Activated CD4-positive, alpha-beta T cell treated with anti-CD3 and anti-CD28 coated beads, Interleukin-2, amount 10 ng/mL, durations not matched to agents 24 days and 14 days (primary cell): ENCODE data around the gene ZNF761. TPM values are rescaled to one million over a fixed set of nuclear protein-coding genes. Genes with fewer than 3 reads are reported as not detected.
"Not testable (repeated sequence)": the region's sequence is repeated elsewhere in the genome, so short reads cannot be mapped to it uniquely, and the experiment has no call there.

Experiments used
- DNase-seq: peaks from one replicate; pipeline ENCODE4 v3.0.0; 2022
- H3K27ac Mint-ChIP-seq: one replicate; pipeline ENCODE4 v1.8.0; 2022; ENCODE audit warnings: mild to moderate bottlenecking, mixed read lengths
- H3K27me3 Mint-ChIP-seq: one replicate; pipeline ENCODE4 v1.8.0; 2022; ENCODE audit warnings: mixed read lengths
- H3K36me3 Mint-ChIP-seq: one replicate; pipeline ENCODE4 v1.8.0; 2022; ENCODE audit warnings: low read depth, mild to moderate bottlenecking, mixed read lengths
- H3K4me1 Mint-ChIP-seq: one replicate; pipeline ENCODE4 v1.8.0; 2021; ENCODE audit warnings: mixed read lengths
- H3K4me3 Mint-ChIP-seq: one replicate; pipeline ENCODE4 v1.8.0; 2022; ENCODE audit warnings: mild to moderate bottlenecking, moderate library complexity, mixed read lengths
- H3K9me3 Mint-ChIP-seq: one replicate; pipeline ENCODE4 v1.8.0; 2021; ENCODE audit warnings: mixed read lengths
- intact Hi-C: fragments of 100-400 bp; cut with micrococcal nuclease; formaldehyde crosslinking; loops from one replicate; pipeline ENCODE4 v1.15.1; 2023
- total RNA-seq: library from RNA; stranded (reverse); gene quantifications from 2 replicates; pipeline ENCODE4 v1.2.3, GENCODE V29; 2022

The ZNF761 gene
- total RNA-seq: 9.8 and 11.6 TPM in 2 replicates

GRCh38 chr19:53431399-53432087 lies at the start of gene ZNF761:
Gene ZNF761 (plus strand): TSS chr19:53431984. CDS start chr19:53447269, 15,285 bp downstream.
- Mint-ChIP-seq H3K4me1 (peaks cover 16% of the 10 kb centered on the region), H3K9me3 (peaks cover 15% of the 10 kb centered on the region), H3K4me3 (peak within 1 kb of the TSS; percentile 90), H3K27me3 (no peaks in the 10 kb centered on the region), H3K36me3 (peaks cover 40% of the 10 kb centered on the region), H3K27ac (peak within 1 kb of the TSS; percentile 93)
- intact Hi-C loops: loop anchor here (1.0 to 10.0 kb wide), 7 partner anchors 35 to 469 kb away; partner anchors contain the start of genes ZNF665, ZNF765, ZNF813 and ZNF816
- peak; percentile 99 for DNase-seq

GRCh38 chr19:53388168-53388567 lies 43.6 kb upstream of the ZNF761 start:
- intact Hi-C loops: no loop called here
- H3K27me3 Mint-ChIP-seq: no peaks in the 10 kb centered on the region
- peaks cover 39% of the 10 kb centered on the region for H3K36me3 Mint-ChIP-seq

DNA sequence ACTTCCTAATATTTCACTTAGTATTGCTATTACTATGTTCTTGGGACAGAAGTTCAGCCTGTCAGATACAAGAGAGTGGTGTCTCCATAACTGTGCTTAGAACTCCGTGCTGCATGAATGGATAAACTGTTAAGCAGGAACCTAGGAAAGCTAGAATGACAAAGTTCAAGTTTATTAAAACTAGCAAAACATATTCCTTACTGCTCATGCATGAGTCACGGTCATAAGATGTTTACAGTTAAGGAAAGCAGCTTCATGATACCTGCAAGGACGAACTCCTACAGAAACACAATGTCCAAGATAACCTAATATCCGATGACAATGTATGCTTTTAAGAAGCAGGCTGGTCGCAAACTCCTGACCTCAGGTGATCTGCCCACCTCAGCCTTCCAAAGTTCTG lies 42.9 kb upstream of the ZNF761 start:
- no peak overlapping the region for H3K27ac Mint-ChIP-seq
- intact Hi-C loops: no loop called here
- H3K36me3 Mint-ChIP-seq: peaks cover 35% of the 10 kb centered on the region
- H3K4me3 Mint-ChIP-seq: no peak overlapping the region
- no peaks in the 10 kb centered on the region for H3K4me1 Mint-ChIP-seq
- DNase-seq: no peak
- H3K9me3 Mint-ChIP-seq: peaks cover 35% of the 10 kb centered on the region
- H3K27me3 Mint-ChIP-seq: no peaks in the 10 kb centered on the region

More at GRCh38 chr19:53388168-53388567, 43.6 kb upstream of the ZNF761 start:
- Mint-ChIP-seq H3K4me3 (no peak overlapping the region), H3K9me3 (peaks cover 39% of the 10 kb centered on the region), H3K27ac (no peak overlapping the region), H3K4me1 (no peaks in the 10 kb centered on the region)
- DNase-seq: no peak

DNA sequence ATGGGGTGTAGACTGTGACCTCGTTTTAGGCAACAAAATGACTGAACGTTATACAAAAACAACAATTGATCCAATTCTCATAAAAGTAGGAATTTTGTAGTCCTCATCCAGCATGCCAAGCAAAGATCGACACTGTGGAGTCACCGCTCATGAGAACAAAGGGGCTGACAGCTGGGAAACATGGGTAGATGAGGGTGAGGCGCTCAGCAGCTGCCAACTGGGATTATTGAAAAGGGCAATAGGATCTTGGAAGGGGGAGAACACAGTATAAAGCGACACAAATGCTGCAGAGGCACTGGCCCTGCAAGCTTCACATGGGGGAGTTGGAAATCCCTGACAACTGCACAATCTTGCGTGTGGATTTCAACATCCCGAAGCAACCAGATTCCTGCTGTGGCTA lies 42.2 kb upstream of the ZNF761 start:
- intact Hi-C loops: no loop called here
- DNase-seq: no peak
- Mint-ChIP-seq H3K27me3 (no peaks in the 10 kb centered on the region), H3K27ac (no peak overlapping the region), H3K4me3 (no peak overlapping the region), H3K9me3 (peaks cover 33% of the 10 kb centered on the region), H3K36me3 (peaks cover 35% of the 10 kb centered on the region), H3K4me1 (peaks cover 1% of the 10 kb centered on the region)

GRCh38 chr19:53389978-53390377 lies 41.8 kb upstream of the ZNF761 start:
- no peak overlapping the region for H3K4me3 Mint-ChIP-seq
- DNase-seq: no peak
- peaks cover 33% of the 10 kb centered on the region for H3K36me3 Mint-ChIP-seq
- H3K4me1 Mint-ChIP-seq: peaks cover 4% of the 10 kb centered on the region
- H3K27me3 Mint-ChIP-seq: no peaks in the 10 kb centered on the region
- no peak overlapping the region for H3K27ac Mint-ChIP-seq
- intact Hi-C loops: loop anchor here (10.0 kb wide), 1 partner anchor 195 kb away; the partner anchor contains the start of gene ZNF665
- H3K9me3 Mint-ChIP-seq: peaks cover 29% of the 10 kb centered on the region

GRCh38 chr19:53394522-53394973 lies 37.2 kb upstream of the ZNF761 start:
- DNase-seq: no peak
- Mint-ChIP-seq H3K36me3 (peaks cover 35% of the 10 kb centered on the region), H3K27ac (peak overlapping the region; percentile 93), H3K4me1 (peaks cover 16% of the 10 kb centered on the region), H3K27me3 (no peaks in the 10 kb centered on the region), H3K9me3 (peaks cover 19% of the 10 kb centered on the region), H3K4me3 (peak overlapping the region; percentile 94)
- intact Hi-C loops: loop anchor here (10.0 kb wide), 1 partner anchor 200 kb away; the partner anchor contains the start of gene ZNF665

GRCh38 chr19:53394974-53395839 lies 36.6 kb upstream of the ZNF761 start, which contains the start of gene ZNF765:
Gene ZNF765 (plus strand): TSS chr19:53395149. CDS start chr19:53398016, 2,867 bp downstream.
- intact Hi-C loops: loop anchor here (1.0 to 10.0 kb wide), 5 partner anchors 30 to 292 kb away; partner anchors contain the start of genes ZNF160, ZNF525 and ZNF665
- Mint-ChIP-seq H3K27ac (peak within 1 kb of the TSS; percentile 93), H3K9me3 (peaks cover 19% of the 10 kb centered on the region), H3K36me3 (peaks cover 40% of the 10 kb centered on the region), H3K4me1 (peaks cover 16% of the 10 kb centered on the region), H3K4me3 (peak within 1 kb of the TSS; percentile 94), H3K27me3 (no peaks in the 10 kb centered on the region)
- DNase-seq: peak; percentile 99

- intact Hi-C loops: loop anchor here (1.0 to 10.0 kb wide), 5 partner anchors 31 to 293 kb away; partner anchors contain the start of genes ZNF160, ZNF525 and ZNF665
- peaks cover 44% of the 10 kb centered on the region for H3K36me3 Mint-ChIP-seq
- not testable (repeated sequence) for H3K27me3 Mint-ChIP-seq, DNase-seq
- peaks cover 16% of the 10 kb centered on the region for H3K4me1 Mint-ChIP-seq
- H3K9me3 Mint-ChIP-seq: peaks cover 15% of the 10 kb centered on the region
- peak overlapping the region; percentile 93 for H3K27ac Mint-ChIP-seq
- peak overlapping the region; percentile 94 for H3K4me3 Mint-ChIP-seq
Observed at GRCh38 chr19:53395840-53396524, 35.8 kb upstream of the ZNF761 start.

- Mint-ChIP-seq H3K27ac (no peak overlapping the region), H3K27me3 (no peaks in the 10 kb centered on the region), H3K9me3 (peaks cover 17% of the 10 kb centered on the region), H3K4me3 (peak overlapping the region; percentile 94), H3K4me1 (peaks cover 16% of the 10 kb centered on the region), H3K36me3 (peaks cover 47% of the 10 kb centered on the region)
- no peak for DNase-seq
- intact Hi-C loops: loop anchor here (10.0 kb wide), 1 partner anchor 202 kb away; the partner anchor contains the start of gene ZNF665
Observed at GRCh38 chr19:53396525-53396868, 35.3 kb upstream of the ZNF761 start.

GRCh38 chr19:53397918-53398317 lies 33.9 kb upstream of the ZNF761 start:
- H3K4me1 Mint-ChIP-seq: peaks cover 16% of the 10 kb centered on the region
- peaks cover 61% of the 10 kb centered on the region for H3K36me3 Mint-ChIP-seq
- not testable (repeated sequence) for H3K27me3 Mint-ChIP-seq, H3K4me3 Mint-ChIP-seq, H3K27ac Mint-ChIP-seq, DNase-seq
- intact Hi-C loops: loop anchor here (10.0 kb wide), 1 partner anchor 203 kb away; the partner anchor contains the start of gene ZNF665
- peaks cover 19% of the 10 kb centered on the region for H3K9me3 Mint-ChIP-seq

DNA sequence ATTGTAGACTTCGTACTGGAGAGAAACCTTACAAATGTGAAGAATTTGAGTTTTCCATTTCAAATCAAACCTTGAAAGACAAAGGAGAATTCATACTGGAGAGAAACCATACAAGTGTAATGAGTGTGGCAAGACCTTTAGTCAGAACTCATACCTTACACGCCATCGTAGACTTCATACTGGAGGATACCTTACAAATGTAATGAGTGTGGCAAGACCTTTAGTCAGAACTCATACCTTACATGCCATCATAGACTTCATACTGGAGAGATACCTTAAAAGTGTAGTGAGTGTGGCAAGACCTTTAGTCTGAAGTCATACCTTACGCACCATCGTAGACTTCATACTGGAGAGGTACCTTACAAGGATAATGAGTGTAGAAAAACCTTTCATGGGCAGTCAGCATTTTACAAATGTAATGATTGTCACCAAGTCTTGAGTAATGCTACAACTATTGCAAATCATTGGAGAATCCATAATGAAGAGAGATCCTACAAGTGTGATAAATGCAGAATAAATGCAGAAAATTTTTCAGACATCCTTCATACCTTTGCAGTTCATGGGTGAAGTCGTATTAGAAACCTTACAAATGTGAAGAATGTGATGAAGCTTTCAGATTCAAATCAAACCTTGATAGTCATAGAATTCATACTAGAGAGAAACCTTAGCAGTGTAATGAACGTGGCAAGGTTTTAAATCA lies 22.1 kb upstream of the ZNF761 start:
- intact Hi-C loops: no loop called here
- Mint-ChIP-seq H3K9me3 (peaks cover 39% of the 10 kb centered on the region), H3K27me3 (no peaks in the 10 kb centered on the region), H3K4me1 (no peaks in the 10 kb centered on the region), H3K4me3 (no peak overlapping the region), H3K36me3 (peaks cover 77% of the 10 kb centered on the region), H3K27ac (no peak overlapping the region)
- DNase-seq: no peak

DNA sequence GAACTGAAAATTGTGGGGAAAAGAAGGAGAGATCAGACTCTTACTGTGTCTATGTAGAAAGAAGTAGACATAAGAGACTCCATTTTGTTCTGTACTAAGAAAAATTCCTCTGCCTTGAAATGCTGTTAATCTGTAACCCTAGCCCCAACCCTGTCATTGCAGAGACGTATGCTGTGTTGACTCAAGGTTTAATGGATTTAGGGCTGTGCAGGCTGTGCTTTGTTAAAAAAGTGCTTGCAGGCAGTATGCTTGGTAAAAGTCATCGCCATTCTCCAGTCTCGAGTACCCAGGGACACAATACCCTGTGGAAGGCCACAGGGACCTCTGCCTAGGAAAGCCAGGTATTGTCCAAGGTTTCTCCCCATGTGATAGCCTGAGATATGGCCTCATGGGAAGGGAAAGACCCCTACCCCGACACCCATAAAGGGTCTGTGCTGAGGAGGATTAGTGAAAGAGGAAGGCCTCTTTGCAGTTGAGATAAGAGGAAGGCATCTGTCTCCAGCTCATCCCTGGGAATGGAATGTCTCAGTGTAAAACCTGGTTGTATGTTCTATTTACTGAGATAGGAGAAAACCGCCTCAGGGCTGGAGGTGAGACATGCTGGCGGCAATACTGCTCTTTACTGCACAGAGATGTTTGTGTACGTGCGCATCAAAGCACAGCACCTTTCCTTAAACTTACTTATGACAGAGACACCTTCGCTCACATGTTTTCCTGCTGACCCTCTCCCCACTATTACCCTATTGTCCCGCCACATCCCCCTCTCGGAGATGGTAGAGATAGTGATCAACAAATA lies 11.1 kb upstream of the ZNF761 start:
- intact Hi-C loops, H3K27ac Mint-ChIP-seq, H3K27me3 Mint-ChIP-seq, H3K9me3 Mint-ChIP-seq, H3K4me1 Mint-ChIP-seq, H3K4me3 Mint-ChIP-seq, DNase-seq, H3K36me3 Mint-ChIP-seq: not testable (repeated sequence)
